ENCODE data around the gene TXNDC2. TPM values are rescaled to one million over a fixed set of nuclear protein-coding genes. Genes with fewer than 3 reads are reported as not detected.

TXNDC2 gene
- polyA plus RNA-seq, 3 donors = 0.10 to 0.36 TPM; not detected in 1

DNA sequence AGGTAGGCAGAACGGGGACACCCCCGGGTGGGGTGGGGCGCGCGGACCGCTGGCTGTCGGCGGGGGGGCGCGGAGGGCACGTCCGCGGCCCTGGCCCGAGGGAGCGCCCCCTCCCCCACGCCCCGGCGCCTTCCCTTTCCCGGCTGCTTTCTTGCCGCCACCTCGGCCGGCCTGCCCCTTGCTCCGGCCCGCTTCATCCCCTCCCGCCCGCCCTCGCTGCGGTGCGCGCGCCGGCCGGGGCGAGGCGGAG is 28.5 kb downstream of the TXNDC2 start:
- peaks cover 0 to 4% of the 10 kb centered on the region in 2 donors for H3K9me3 ChIP-seq (replicated peaks in 1 of 2; ENCODE audit: control insufficient read depth in 1 of 2, insufficient read depth in 1 of 2, low read length in 2 of 2)
- no peaks in the 10 kb centered on the region for H3K27me3 Mint-ChIP-seq (ENCODE audit: low read depth in 3 of 3)
- peaks cover 0 to 6% (median 0%) of the 10 kb centered on the region in 7 donors for H3K9me3 Mint-ChIP-seq
- 1% methylated on average over 33 of the region's 35 CpGs for WGBS (ENCODE audit: insufficient coverage)
- H3K36me3 ChIP-seq (replicated peaks in 1 of 2; ENCODE audit: control insufficient read depth in 1 of 2, insufficient read depth in 2 of 2, low read length in 2 of 2) = no peaks in the 10 kb centered on the region
- H3K27ac ChIP-seq (ENCODE audit: low read depth in 1 of 2, low read length in 2 of 2) = peak overlapping the region; percentile 80 to 97
- H3K4me2 ChIP-seq (replicated peaks; ENCODE audit: extremely low read depth, low read length, poor library complexity, severe bottlenecking) = peak overlapping the region; percentile 66
- H3K79me2 ChIP-seq (ENCODE audit: insufficient read depth, low read length) = peaks cover 53% of the 10 kb centered on the region
- no peaks in the 10 kb centered on the region for H3K27me3 ChIP-seq (ENCODE audit: control insufficient read depth in 2 of 2, insufficient read depth in 2 of 2, low read length in 2 of 2)
- peaks cover 46% of the 10 kb centered on the region for H4K20me1 ChIP-seq (ENCODE audit: insufficient read depth, low read length)
- H3K27ac Mint-ChIP-seq = peak overlapping the region; percentile 50 to 98 (median 88)
- H3K4me3 Mint-ChIP-seq = peak overlapping the region; percentile 83 to 95
- intact Hi-C loops (cut with micrococcal nuclease) = loop anchor here (5.0 to 10.0 kb wide), 2 partner anchors 62 to 209 kb away; partner anchors contain the start of gene RAB31 (in 2 of the 2)
- peak overlapping the region; percentile 99 for H3K9ac ChIP-seq (ENCODE audit: insufficient read depth, low read length, poor library complexity, severe bottlenecking)
- no peak for DNase-seq
- H3K4me1 Mint-ChIP-seq = peaks cover 41% of the 10 kb centered on the region
- H3K4me1 ChIP-seq (ENCODE audit: control insufficient read depth in 1 of 2, insufficient read depth in 2 of 2, low read length in 2 of 2) = peaks cover 36 to 67% of the 10 kb centered on the region in 2 donors
- peak overlapping the region; percentile 43 for H2AFZ ChIP-seq (ENCODE audit: insufficient read depth, low read depth, low read length, poor library complexity, severe bottlenecking)
- TF ChIP-seq, protein P1, sequence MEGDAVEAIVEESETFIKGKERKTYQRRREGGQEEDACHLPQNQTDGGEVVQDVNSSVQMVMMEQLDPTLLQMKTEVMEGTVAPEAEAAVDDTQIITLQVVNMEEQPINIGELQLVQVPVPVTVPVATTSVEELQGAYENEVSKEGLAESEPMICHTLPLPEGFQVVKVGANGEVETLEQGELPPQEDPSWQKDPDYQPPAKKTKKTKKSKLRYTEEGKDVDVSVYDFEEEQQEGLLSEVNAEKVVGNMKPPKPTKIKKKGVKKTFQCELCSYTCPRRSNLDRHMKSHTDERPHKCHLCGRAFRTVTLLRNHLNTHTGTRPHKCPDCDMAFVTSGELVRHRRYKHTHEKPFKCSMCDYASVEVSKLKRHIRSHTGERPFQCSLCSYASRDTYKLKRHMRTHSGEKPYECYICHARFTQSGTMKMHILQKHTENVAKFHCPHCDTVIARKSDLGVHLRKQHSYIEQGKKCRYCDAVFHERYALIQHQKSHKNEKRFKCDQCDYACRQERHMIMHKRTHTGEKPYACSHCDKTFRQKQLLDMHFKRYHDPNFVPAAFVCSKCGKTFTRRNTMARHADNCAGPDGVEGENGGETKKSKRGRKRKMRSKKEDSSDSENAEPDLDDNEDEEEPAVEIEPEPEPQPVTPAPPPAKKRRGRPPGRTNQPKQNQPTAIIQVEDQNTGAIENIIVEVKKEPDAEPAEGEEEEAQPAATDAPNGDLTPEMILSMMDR (IDR thresholded peaks at IDR 0.05) = no peak
- peak overlapping the region; percentile 62 to 98 (median 95) for H3K4me3 ChIP-seq (replicated peaks in 1 of 3; ENCODE audit: low read depth in 2 of 3, low read length in 3 of 3)
- H3K36me3 Mint-ChIP-seq = no peaks in the 10 kb centered on the region

- Mint-ChIP-seq H3K9me3 (peaks cover 0 to 6% (median 0%) of the 10 kb centered on the region in 7 donors), H3K4me3 (peak overlapping the region; percentile 83 to 90), H3K27ac (peak overlapping the region; percentile 84 to 93 (median 92)), H3K36me3 (no peaks in the 10 kb centered on the region), H3K4me1 (peaks cover 39% of the 10 kb centered on the region), H3K27me3 (ENCODE audit: low read depth in 3 of 3) (no peaks in the 10 kb centered on the region)
- H3K27me3 ChIP-seq (ENCODE audit: control insufficient read depth in 2 of 2, insufficient read depth in 2 of 2, low read length in 2 of 2) = no peaks in the 10 kb centered on the region
- H3K79me2 ChIP-seq (ENCODE audit: insufficient read depth, low read length) = peaks cover 57% of the 10 kb centered on the region
- peaks cover 0 to 4% of the 10 kb centered on the region in 2 donors for H3K9me3 ChIP-seq (replicated peaks in 1 of 2; ENCODE audit: control insufficient read depth in 1 of 2, insufficient read depth in 1 of 2, low read length in 2 of 2)
- under 1% methylated on average over 75 of the region's 77 CpGs for WGBS (ENCODE audit: insufficient coverage)
- peak; percentile 81 to 94 (median 87) for DNase-seq
- H3K4me2 ChIP-seq (replicated peaks; ENCODE audit: extremely low read depth, low read length, poor library complexity, severe bottlenecking) = peak overlapping the region; percentile 68
- H3K4me3 ChIP-seq (replicated peaks in 1 of 3; ENCODE audit: low read depth in 2 of 3, low read length in 3 of 3) = peak overlapping the region; percentile 87 to 98 (median 95)
- no peak overlapping the region for H2AFZ ChIP-seq (ENCODE audit: insufficient read depth, low read depth, low read length, poor library complexity, severe bottlenecking)
- peaks cover 51% of the 10 kb centered on the region for H4K20me1 ChIP-seq (ENCODE audit: insufficient read depth, low read length)
- H3K4me1 ChIP-seq (ENCODE audit: control insufficient read depth in 1 of 2, insufficient read depth in 2 of 2, low read length in 2 of 2) = peaks cover 41 to 71% of the 10 kb centered on the region in 2 donors
- intact Hi-C loops (cut with micrococcal nuclease) = loop anchor here (5.0 to 10.0 kb wide), 2 partner anchors 62 to 210 kb away; partner anchors contain the start of gene RAB31 (in 2 of the 2)
- peak overlapping the region; percentile 99 for H3K9ac ChIP-seq (ENCODE audit: insufficient read depth, low read length, poor library complexity, severe bottlenecking)
- peak overlapping the region; percentile 80 to 97 for H3K27ac ChIP-seq (ENCODE audit: low read depth in 1 of 2, low read length in 2 of 2)
- no peaks in the 10 kb centered on the region for H3K36me3 ChIP-seq (replicated peaks in 1 of 2; ENCODE audit: control insufficient read depth in 1 of 2, insufficient read depth in 2 of 2, low read length in 2 of 2)
- TF ChIP-seq, protein P1 (IDR thresholded peaks at IDR 0.05) = no peak
These were observed 29.0 kb downstream of the TXNDC2 start for GRCh38 chr18:9914584-9915290.
